GM18498 (cell line): Measurements from ENCODE around the gene LRRC25.

Experiments
- ATAC-seq: cut with Tn5 transposase; IDR thresholded peaks from one replicate; pipeline ENCODE4 v1.9.1; 2021; ENCODE audit warnings: mild to moderate bottlenecking, moderate library complexity; ENCODE audit not compliant: unreplicated experiment

The LRRC25 gene

DNA sequence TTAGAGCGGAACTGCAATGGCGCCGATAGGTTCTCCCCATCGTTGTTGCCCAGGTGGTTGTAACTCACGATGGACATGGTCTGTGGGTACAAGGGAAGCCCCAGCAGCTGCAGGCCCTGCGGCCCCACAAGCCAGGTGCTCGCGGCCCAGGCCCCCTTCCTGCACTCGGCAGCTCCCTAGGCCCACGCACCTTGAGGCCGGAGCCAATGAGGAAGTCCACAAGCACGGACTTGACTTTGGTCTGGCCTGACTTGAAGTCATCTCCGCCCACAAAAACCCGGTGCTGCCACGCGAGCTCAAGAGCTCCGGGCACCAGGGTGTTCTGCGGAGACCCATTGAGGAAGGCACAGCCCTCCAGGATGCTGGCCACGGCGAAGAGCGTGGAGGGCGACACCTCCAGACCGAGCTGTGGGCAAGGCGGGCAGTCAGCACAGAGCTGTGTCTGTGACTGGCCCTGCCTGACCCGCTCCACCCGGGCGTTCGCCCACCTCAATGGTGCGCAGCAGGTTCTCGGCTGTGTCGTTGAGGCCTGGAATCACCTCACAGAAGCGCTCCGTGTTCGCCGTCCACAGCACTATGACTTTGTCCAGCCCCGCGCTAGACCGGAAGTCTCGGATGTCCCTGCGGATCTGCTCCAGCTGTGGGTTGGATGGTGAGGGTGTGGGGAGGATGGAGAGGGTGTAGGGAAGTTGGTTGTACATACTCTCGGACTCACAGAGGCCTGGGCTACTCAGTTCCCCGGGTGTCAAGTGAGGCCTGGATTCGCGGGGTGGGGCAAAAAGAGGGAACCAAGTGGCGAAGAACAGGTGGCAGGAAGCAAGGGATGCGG, 38.6 kb upstream of the LRRC25 start:
- no peak for ATAC-seq

- ATAC-seq = no peak
Observed at GRCh38 chr19:18435178-18435841, 37.9 kb upstream of the LRRC25 start.

- ATAC-seq = no peak
Observed at GRCh38 chr19:18434411-18435175, 37.2 kb upstream of the LRRC25 start.

DNA sequence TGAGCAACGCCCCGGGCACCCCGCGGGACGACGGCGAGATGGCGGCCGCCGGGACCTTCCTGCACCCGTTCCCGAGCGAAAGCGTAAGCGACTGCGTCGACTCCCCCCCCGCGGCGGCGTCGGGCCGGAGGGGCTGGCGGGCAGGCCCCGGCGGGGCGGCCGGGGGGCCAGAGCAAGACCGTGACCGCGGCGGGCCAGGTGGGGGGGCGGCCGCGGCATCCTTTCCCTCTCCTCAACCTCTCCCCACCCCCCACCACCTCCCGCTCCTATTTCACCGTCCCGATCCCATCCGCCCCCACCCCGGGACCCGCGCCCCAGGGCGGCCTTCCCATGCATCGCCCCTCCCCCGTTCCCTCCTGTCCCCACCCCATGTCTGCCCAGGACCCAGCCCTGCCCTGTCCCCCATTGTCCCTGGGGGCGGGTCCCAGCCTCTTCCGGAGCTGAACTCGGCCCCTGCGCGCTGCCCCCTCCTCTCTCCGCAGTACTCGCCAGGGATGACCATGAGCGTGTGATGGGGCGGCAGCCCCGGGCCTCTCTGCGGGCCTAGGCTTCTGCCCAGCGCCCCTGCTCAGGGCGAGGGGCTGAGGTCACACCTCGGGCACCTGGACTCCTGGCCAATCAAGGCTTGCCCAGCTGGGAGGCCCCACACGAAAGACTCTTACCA, 36.4 kb upstream of the LRRC25 start:
- ATAC-seq = no peak

DNA sequence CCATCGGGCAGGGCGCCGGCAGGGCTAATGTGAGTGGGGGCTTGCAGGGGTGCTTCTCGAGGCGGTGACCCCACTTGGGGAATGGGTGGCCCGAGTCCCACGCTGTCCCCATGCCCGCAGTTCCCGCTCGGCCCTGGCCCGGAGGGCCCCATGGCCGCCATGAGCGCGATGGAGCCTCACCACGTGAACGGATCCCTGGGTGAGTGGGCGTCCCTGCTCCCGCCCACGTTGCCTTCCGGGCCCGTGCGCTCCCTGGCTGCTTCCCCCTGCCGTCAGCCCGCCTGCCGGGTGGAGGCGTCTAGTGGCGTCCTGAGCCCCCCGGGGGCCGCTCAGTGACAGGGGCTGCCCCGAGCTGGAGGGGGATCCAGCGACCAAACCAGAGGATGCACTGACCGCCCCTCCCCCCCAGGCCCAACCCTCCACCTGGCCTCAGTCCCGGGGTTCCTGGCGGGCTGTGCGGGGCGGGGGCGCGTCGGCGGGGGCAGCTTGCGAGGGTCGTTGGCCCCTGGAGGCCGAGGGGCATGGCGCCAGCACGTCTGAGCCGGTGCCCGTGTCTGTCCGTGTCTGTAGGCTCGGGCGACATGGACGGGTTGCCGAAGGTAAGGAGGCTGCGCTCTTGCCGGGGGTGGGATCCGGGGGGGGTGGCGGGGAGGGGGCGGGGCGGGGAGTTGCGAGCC, 35.7 kb upstream of the LRRC25 start:
- no peak for ATAC-seq

GRCh38 chr19:18432275-18433014, 35.0 kb upstream of the LRRC25 start:
- no peak for ATAC-seq

DNA sequence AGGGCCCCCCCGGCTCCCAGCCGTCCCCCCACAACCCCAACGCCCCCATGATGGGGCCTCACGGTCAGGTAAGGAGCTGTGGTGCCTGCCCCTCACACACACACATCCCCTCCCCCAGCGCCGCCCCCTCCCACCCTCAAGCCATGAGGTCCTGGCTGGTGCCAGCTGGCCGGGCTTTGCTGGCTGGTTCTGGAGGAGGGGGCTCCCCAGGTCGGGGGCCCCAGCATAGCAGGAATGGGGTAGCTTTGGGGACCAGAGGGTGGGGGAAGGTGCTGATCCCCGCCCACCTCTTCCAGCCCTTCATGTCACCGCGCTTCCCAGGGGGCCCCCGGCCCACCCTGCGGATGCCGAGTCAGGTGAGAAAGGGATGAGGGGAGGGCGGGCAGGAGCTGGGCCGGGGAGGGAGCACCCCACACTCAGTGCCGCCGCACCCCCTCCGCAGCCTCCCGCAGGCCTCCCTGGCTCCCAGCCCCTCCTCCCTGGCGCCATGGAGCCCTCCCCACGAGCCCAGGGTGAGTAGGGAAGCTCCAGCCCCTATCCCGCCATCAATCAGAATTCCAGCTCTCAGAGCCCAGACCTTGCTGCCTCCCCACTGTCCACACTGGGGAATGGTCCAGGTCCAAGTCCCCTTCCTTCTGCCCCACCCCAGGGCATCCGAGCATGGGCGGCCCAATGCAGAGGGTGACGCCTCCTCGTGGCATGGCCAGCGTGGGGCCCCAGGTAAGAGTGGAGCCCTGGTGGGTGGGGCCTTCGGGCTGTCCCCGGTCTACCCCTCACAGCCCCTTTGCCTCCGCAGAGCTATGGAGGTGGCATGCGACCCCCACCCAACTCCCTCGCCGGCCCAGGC, 34.2 kb upstream of the LRRC25 start:
- no peak for ATAC-seq

DNA sequence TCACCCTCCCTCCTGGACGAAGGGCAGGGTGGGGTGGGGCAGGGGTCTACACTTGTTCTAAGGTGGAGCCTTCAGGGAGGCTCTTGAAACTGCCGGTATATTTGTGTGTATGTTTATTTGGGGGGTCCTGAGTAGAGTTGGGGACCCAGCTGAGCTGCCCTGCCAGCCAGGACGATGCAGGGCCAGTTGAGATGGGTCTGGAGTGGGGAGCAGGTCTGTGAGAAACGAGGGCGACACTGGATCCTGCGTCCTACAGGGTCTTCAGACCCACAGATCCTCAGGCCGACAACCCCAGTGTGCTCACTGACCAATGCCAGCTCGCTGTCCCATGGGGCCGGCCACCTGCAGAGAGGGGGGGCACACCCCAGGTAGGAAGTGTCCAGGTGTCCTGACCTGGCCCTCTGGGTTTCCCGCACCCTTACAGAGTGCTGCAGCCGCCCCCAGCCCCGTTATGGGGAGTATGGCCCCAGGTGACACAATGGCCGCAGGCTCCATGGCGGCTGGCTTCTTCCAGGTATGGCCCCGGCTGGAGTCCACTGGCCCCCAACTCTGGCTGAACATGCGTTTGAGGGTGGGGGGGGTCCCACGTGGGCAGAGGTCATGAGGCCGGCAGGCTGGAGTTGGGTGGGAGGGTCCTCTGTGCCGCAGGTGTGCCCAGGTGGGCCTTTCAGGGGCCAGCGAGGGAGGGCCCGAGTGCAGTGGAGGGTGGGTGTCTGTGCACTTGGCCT, 33.2 kb upstream of the LRRC25 start:
- ATAC-seq = no peak

GRCh38 chr19:18429717-18430416, 32.4 kb upstream of the LRRC25 start:
- ATAC-seq = no peak

- ATAC-seq = peak; percentile 70
Observed at GRCh38 chr19:18428787-18429674, 31.6 kb upstream of the LRRC25 start.

- no peak for ATAC-seq
Observed at GRCh38 chr19:18428173-18428786, 30.9 kb upstream of the LRRC25 start.

DNA sequence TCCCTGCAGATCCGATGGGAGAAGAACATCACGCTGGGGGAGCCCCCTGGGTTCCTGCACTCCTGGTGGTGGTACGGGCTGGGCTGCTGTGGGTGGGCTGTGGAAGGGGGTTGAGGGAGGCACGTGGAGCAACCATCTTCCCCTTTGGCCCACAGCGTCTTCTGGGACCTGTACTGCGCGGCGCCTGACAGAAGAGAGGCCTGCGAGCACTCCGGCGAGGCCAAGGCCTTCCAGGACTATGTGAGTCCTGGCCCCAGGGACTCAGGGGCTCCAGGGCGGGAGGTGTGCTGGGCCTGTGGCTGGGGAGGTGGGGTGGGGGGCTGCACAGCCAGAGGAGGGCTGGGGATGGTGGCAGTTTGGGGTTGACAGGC, 30.3 kb upstream of the LRRC25 start:
- ATAC-seq = no peak

- ATAC-seq = no peak
Observed at GRCh38 chr19:18427080-18427742, 29.8 kb upstream of the LRRC25 start.

DNA sequence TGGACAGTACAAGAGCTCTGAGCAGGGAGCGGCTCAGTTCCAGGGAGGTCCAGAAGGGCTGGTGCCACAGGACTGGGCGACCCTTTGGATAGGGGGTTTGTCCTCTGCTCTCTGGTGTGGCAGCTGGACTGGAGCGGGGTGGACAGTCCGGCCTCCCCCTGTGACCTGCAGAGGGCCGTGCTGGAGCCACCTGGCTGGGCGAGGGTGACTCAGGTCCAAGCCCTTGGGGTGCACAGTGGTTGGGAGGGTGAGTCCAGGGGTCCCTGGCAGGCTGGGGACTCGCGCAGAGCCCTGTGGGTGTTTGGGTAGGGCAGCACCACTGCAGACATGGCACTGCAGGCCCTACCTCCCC, 29.0 kb upstream of the LRRC25 start:
- no peak for ATAC-seq

DNA sequence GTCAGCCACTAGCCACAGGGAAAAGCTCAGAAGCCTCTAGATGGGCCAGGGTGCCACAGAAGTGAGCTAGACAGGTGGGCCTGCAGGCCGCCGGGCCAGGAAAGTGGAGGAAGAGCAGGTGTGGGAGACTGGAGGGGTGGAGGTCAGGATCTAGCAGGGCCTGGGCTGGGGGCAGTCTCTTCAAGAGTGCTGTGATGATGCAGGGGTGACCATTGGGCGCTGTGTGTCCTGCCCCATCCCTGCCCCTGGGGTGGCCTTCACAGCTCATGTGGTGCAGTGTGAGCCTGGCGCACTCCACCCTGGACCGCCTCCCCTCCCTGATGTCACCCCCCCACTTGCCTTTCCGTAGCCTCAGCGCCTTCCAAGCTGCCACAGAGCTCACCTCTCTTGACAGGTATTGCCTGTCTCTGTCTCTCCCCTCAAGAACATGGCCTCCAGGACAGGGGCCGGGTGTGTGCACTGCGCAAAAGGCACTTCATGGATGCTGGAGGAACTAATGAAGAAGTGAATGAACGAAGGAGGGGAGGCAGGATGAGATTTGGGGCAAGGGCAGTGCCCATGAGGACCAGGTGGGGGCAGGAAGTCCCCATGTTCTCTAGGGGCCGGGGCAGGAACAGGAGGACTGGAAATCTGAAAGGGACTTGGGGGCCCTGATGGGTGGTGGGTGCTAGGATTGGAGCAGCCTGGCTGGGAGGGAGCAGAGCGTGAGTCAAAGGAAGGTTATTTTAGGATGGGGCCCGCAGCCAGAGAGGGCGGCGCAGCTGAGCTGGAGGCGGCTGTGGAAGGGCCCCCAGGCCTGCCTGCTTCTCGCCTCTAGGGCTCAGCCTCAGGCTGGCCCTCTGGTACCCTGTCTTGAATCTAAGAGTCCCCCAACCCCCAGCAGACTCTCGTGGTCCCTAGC, 28.3 kb upstream of the LRRC25 start:
- no peak for ATAC-seq
